ENCODE measurements around the gene NRIP1.

DNA sequence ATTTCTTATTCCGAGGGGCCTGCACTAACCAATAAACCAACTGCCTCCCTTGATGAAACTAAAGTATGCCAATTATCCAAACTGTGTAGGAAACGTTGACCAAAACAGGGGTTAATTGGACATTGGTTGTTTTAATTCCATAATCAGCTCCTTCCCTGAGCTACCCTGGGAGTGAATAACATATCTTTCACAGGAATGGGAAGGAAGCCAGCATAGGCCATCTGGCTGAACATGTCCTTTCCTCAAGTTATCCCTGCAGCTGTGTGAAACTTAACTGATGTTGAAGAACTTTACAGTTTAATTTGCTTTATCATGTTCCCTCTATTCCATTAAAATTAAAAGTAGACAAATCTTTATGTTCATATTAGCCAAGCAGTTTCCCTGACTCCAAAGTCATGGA, 75.4 kb downstream of the NRIP1 start:
- TF ChIP-seq, protein P1, sequence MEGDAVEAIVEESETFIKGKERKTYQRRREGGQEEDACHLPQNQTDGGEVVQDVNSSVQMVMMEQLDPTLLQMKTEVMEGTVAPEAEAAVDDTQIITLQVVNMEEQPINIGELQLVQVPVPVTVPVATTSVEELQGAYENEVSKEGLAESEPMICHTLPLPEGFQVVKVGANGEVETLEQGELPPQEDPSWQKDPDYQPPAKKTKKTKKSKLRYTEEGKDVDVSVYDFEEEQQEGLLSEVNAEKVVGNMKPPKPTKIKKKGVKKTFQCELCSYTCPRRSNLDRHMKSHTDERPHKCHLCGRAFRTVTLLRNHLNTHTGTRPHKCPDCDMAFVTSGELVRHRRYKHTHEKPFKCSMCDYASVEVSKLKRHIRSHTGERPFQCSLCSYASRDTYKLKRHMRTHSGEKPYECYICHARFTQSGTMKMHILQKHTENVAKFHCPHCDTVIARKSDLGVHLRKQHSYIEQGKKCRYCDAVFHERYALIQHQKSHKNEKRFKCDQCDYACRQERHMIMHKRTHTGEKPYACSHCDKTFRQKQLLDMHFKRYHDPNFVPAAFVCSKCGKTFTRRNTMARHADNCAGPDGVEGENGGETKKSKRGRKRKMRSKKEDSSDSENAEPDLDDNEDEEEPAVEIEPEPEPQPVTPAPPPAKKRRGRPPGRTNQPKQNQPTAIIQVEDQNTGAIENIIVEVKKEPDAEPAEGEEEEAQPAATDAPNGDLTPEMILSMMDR (conservative IDR thresholded peaks at IDR 0.05 in 1 of 2, IDR thresholded peaks at IDR 0.05 in 1 of 2; ENCODE audit: extremely low read depth in 1 of 2, insufficient read depth in 1 of 2, low read depth in 1 of 2, low read length in 2 of 2), result no peak
- no peak for TF ChIP-seq EZH2 (IDR thresholded peaks at IDR 0.05; ENCODE audit: borderline replicate concordance, low read length)
